Urothelium cell line (cell line): ENCODE data around the gene PPAN.

Experiments used
- DNase-seq: peaks from one replicate; pipeline ENCODE4 v3.0.0; 2011; ENCODE audit warnings: low spot score, mixed read lengths
- FAIRE-seq: peaks from 2 replicates; lab custom pipeline; 2011; peaks lifted over from hg19 to GRCh38; lab: Jason Lieb, UNC

PPAN gene

DNA sequence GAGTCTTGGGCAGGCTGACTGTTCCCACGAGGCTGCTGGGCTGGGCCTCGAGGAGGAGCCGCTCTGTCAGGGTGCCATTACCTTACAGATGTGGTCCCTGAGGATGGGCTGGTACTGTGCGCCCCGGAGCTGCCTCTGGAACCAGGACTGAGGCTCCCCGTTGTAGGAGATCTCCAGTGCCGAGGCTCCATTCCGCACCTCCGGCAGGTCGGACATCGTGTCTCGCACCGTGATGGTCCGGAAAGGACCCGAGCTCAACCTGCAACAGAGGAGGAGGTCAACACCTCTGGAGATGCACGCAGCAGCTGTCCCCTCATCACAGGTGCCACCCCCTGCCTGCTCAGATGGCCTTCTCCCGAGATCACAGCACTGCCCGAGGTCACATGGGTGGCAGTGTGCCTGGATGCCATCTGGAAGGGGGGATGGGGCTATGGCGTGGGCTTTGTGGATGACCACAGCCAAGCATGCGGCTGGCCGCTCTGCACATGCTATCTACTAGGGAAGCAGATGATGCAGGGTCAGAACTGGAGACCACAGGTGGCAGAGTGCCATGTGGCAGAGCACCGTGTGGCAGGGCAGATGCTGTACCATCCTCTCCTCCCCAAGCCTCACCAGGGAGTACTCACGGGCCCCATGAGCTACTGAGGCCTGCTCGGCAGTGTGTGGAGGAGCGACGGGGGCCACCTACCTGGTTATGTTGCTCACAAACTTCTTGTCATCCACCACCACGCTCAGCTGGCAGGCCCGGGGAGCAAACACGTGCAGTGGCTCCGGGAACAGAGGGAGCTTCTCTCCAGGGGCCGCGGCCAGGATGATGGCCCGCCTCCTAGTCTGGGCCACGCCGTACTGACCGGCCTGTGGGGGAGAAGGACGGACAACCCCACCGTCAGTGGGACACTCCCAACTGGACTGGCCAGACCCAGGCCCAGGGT is 31.9 kb downstream of the PPAN start:
- DNase-seq (no peak), FAIRE-seq (no peak)

DNA sequence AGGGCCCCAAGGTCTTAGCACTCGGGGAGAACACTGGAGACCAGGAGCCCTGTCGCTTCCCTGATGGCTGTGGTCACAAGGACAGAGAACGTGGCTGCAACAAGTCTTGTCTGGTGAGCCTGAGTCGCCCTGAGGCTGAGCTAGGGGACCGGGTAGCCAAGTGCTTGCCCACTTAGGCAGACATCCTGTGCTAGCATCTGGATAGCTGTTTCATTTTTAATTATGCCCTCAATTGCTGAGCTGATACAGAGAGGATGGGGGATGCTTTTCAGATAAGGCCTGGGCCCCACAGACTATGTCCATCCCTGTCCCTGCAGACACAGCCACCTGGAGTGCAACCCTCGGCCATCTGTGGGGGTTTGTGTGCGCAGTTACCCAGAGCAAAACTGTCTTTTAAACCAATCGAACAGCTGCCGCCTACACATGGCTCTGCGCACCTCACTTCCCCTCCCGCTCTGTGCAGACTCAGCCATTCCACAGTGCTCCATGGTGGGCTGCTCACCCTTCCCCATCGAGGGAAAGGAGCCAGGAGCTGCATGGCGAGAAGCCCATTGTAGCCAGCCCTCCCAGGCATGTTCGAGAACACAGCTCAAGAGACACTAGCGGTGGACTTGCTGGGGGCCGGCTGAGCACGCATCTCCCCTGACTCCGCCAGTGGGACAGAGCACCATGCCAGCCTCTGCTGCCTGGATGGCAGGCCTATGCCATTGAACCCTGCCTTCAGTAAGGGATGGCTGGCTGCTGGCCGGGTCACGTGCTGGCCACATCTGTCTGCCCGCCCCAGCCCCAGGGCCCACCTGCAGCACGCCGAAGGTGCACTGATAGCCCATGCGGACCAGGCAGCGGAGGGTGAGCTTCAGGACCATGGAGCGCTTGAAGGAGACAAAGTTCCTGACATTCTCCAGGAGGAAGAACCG is 33.0 kb downstream of the PPAN start:
- FAIRE-seq = no peak

GRCh38 chr19:10139952-10140351 is 33.8 kb downstream of the PPAN start:
- FAIRE-seq = no peak
- DNase-seq = no peak

More for the DNA sequence above, 33.0 kb downstream of the PPAN start:
- DNase-seq = no peak

- FAIRE-seq (no peak), DNase-seq (no peak)
Measured at GRCh38 chr19:10141479-10141878, 35.3 kb downstream of the PPAN start.

GRCh38 chr19:10141973-10142372 is 35.8 kb downstream of the PPAN start:
- no peak for FAIRE-seq
- no peak for DNase-seq

GRCh38 chr19:10142701-10143375 is 36.7 kb downstream of the PPAN start:
- DNase-seq (no peak), FAIRE-seq (no peak)

- FAIRE-seq = no peak
Measured at GRCh38 chr19:10143681-10144080, 37.5 kb downstream of the PPAN start.

DNA sequence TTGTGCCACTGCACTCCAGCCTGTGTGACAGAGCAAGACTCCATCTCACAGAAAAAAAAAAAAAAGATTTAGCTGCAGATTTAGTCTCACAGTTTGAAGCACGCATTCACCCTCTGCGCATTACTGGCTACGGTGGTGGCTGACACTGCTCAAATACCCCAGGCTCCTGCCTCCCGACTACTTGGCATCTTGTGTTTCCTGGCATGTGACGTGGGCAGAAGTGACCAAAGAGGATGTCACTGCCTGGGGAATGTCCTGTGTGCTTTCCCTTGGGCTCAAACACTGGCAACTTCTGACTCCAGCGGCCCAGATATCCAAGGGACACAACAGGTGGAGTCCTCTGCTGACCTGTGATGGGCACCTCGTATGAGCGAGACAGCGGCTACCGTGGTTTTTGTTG is 38.2 kb downstream of the PPAN start:
- DNase-seq = no peak
- no peak for FAIRE-seq

More at GRCh38 chr19:10143681-10144080, 37.5 kb downstream of the PPAN start:
- no peak for DNase-seq

- DNase-seq (no peak), FAIRE-seq (no peak)
Measured at GRCh38 chr19:10145031-10145430, 38.9 kb downstream of the PPAN start.

DNA sequence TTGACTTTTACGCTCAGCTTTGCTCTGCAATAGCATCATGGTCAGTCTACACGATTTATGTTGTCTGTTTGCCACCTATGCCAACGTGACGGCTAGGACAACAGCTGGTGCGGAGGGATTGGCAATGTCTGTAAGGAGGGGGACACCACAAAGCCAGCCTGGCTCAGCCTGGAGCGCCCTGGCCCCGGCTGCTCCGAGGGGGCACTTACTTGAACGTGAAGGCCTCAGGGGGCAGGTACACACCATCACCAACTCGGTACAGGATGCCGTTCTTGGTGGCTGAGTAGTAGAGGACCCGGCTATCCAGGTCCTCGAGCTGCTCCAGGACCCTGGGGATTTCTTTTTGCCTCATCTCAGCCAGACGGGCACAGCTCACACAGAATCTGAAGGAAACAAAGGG is 40.0 kb downstream of the PPAN start:
- no peak for DNase-seq
- no peak for FAIRE-seq

DNA sequence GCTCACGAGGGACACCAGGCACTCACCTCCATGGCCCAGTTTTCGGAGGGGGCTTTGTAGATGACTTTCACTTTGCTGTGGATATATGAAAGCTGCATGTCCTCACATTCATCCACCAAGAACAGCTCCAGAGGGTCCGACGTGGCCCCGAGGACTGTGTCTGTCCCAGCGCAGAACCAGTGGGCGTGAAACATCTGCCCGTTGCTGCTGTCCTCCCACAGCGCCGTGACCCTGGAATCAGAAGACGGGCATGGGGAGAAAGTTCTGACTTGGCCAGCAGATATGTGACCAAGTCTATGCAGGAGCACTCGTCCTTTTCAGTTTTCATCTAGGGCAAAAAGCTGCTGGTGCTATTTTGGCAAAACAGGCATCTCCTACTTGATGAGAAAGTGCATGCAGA is 43.3 kb downstream of the PPAN start:
- FAIRE-seq (no peak), DNase-seq (no peak)

DNA sequence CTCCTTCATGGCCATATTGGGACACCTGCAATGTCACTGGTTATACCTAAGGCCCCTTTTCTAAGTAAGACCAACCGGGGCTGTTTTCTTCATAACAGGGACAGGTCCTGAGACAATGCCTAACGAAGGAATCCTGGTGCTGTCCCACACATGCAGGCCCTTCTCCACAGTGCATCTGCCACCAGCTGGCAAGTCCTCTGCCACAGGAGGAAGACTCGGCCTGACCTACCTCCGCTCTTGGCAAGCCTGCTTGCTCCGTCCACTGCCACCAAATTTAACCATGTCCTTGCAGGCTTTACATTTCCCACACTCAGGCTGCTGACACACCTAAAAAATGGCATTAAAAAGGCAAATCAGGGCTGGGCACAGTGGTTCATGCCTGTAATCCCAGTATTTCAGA is 45.4 kb downstream of the PPAN start:
- FAIRE-seq (no peak), DNase-seq (no peak)

DNA sequence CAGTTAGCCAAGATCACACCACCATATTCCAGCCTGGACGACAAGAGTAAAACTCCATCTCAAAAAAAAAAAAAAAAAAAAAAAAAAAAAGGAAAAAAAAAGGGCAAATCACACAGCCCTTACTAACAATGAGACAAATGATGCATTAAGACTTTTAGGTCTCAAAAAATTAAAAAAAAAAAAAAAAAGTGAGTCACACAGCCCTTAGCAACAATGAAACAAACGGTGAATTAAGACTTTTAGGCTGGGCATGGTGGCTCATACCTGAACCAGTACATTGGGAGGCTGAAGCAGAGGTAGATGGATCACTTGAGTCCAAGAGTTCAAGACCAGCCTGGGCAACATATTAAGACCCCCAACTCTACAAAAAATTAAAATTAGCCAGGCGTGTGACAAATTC is 45.9 kb downstream of the PPAN start:
- no peak for DNase-seq
- FAIRE-seq = no peak

DNA sequence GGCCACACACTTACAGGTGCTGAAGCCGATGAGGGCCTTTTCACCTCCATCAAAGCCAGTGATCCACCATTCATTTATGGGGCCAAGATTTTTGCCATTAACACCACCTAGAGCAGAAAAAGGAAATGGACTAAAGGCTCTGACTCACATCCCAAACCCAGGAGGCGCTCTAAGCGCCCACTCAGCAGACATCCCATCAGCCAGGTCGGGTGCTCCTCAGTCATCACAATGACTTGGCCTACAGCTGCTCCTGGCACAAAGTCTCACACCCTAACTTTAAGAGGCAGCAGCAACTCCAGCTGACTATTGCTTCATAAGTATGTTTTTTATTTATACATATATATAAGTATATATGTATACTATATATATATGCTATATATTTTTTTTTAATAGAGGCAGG is 49.7 kb downstream of the PPAN start:
- no peak for FAIRE-seq
- no peak for DNase-seq

GRCh38 chr19:10158071-10158470 is 51.9 kb downstream of the PPAN start:
- FAIRE-seq (no peak), DNase-seq (no peak)

- FAIRE-seq = no peak
- no peak for DNase-seq
Measured at GRCh38 chr19:10158485-10158884, 52.3 kb downstream of the PPAN start.

DNA sequence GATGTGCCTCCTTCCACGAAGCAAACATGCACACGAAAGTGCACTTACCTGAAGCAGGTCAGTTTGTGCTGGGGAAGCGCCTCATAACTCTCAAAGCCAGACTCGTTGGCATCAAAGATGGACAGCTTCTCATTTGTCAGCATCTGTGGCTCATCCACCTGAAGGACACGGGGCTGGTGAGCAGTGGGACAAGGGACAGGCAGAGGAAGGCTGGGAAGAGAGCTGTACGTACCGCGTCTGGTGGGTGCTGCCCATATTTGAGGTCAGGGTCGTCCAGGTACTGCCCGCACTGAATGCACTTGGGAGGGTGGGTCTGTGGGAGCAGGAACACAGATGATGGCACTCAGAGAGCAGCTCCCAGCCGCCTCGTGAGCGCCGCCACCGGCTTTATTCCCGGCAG is 53.4 kb downstream of the PPAN start:
- no peak for FAIRE-seq
- no peak for DNase-seq
